Panc1 (cell line): ENCODE results near the gene ZNF431. TPM values are rescaled to one million over a fixed set of nuclear protein-coding genes. Genes with fewer than 3 reads are reported as not detected.

ENCODE experiments used
- ATAC-seq: fragments of 200-7000 bp; cut with Tn5 transposase; 2 replicates; pipeline ENCODE4 v1.9.1; 2020; ENCODE audit warnings: mild to moderate bottlenecking, moderate library complexity
- BruUV-seq: library from RNA; stranded (reverse); fragments of 400-500 nt; replicated peaks from 2 replicates; lab custom pipeline; 2021; lab: Mats Ljungman, UMichigan
- CTCF ChIA-PET: fragments of 300-600 bp; sonication (Branson Sonifier 250); formaldehyde crosslinking; loops from one replicate; lab custom pipeline; 2022; ENCODE audit warnings: antibody characterized with exemption; lab: Charles Lee
- POLR2A ChIA-PET: fragments of 300-600 bp; sonication (Branson Sonifier 250); formaldehyde crosslinking; loops from one replicate; lab custom pipeline; 2022; ENCODE audit warnings: antibody characterized with exemption; lab: Charles Lee
- DNase-seq: peaks from one replicate; pipeline ENCODE4 v3.0.0-alpha.2; 2010; ENCODE audit warnings: low read depth, low spot score
- H3K27ac ChIP-seq: 2 replicates; pipeline ENCODE4 v1.5.1; 2011; ENCODE audit warnings: mild to moderate bottlenecking, low read length, inconsistent platforms
- H3K27me3 ChIP-seq: fragments of 200-500 bp; sonication (Bioruptor generic); 2 replicates; pipeline ENCODE4 v1.6.0; 2014; ENCODE audit warnings: low read length, inconsistent platforms; ENCODE audit not compliant: control insufficient read depth, insufficient read depth
- H3K36me3 ChIP-seq: fragments of 200-500 bp; sonication (Bioruptor generic); 2 replicates; pipeline ENCODE4 v1.5.1; 2014; ENCODE audit warnings: inconsistent platforms, mild to moderate bottlenecking, low read length, moderate library complexity; ENCODE audit not compliant: control insufficient read depth, insufficient read depth
- H3K4me1 ChIP-seq: 2 replicates; pipeline ENCODE4 v1.5.1; 2011; ENCODE audit warnings: inconsistent platforms, mild to moderate bottlenecking, low read length, moderate library complexity; ENCODE audit not compliant: control insufficient read depth, insufficient read depth
- H3K4me3 ChIP-seq, 2 experiments: 2 replicates each; pipeline ENCODE4 v1.5.1; 2011 to 2012; ENCODE audit warnings: low read depth in 2 of 2, low read length in 2 of 2, mild to moderate bottlenecking in 2 of 2, inconsistent platforms in 1 of 2, moderate library complexity in 1 of 2
- H3K9me3 ChIP-seq: fragments of 200-500 bp; sonication (Bioruptor generic); 2 replicates; pipeline ENCODE4 v1.5.1; 2014; ENCODE audit warnings: low read depth, mild to moderate bottlenecking, inconsistent platforms, low read length, moderate library complexity; ENCODE audit not compliant: control insufficient read depth, insufficient read depth
- POLR2AphosphoS5 ChIP-seq: IDR thresholded peaks from 2 replicates; pipeline ENCODE4 v1.6.1; 2012; ENCODE audit warnings: mild to moderate bottlenecking, low read depth, low read length, moderate library complexity
- SIN3A ChIP-seq: IDR thresholded peaks from 2 replicates; pipeline ENCODE4 v1.6.1; 2012; ENCODE audit warnings: low read depth, mild to moderate bottlenecking, low read length, moderate library complexity, borderline replicate concordance; ENCODE audit not compliant: insufficient read depth
- TCF7L2 ChIP-seq: IDR thresholded peaks from 2 replicates; pipeline ENCODE4 v1.6.1; 2011; ENCODE audit warnings: mild to moderate bottlenecking, low read depth, low read length, inconsistent platforms
- in situ Hi-C: cut with HindIII; loops from 2 replicates; pipeline ENCODE4 v1.10.0; 2016; ENCODE audit warnings: low sequenced_read_pairs, low pct_unique_long_range_greater_than_20kb
- intact Hi-C: fragments of 100-400 bp; cut with micrococcal nuclease; formaldehyde crosslinking; loops from one replicate; pipeline ENCODE4 v1.10.0; 2022; ENCODE audit not compliant: unreplicated experiment
- total RNA-seq: library from RNA; stranded (reverse); gene quantifications from one replicate; pipeline ENCODE4 v1.2.1, GENCODE V29; 2021; ENCODE audit not compliant: unreplicated experiment
- TF ChIP-seq, protein P1 (sequence below): fragments of 450-650 bp; IDR thresholded peaks from 2 replicates; pipeline ENCODE4 v1.5.1; 2017; ENCODE audit warnings: mild to moderate bottlenecking
- TF ChIP-seq, protein P2 (sequence below), 2 experiments: IDR thresholded peaks; 2 replicates each; pipeline ENCODE4 v1.6.1; 2011 to 2012; ENCODE audit warnings: low read depth in 2 of 2, control low read depth in 1 of 2, low read length in 1 of 2, mild to moderate bottlenecking in 1 of 2, moderate library complexity in 1 of 2; ENCODE audit not compliant: insufficient read depth in 1 of 2

Gene ZNF431
- total RNA-seq, 1 experiment from 2014 or later = 10.8 TPM

DNA sequence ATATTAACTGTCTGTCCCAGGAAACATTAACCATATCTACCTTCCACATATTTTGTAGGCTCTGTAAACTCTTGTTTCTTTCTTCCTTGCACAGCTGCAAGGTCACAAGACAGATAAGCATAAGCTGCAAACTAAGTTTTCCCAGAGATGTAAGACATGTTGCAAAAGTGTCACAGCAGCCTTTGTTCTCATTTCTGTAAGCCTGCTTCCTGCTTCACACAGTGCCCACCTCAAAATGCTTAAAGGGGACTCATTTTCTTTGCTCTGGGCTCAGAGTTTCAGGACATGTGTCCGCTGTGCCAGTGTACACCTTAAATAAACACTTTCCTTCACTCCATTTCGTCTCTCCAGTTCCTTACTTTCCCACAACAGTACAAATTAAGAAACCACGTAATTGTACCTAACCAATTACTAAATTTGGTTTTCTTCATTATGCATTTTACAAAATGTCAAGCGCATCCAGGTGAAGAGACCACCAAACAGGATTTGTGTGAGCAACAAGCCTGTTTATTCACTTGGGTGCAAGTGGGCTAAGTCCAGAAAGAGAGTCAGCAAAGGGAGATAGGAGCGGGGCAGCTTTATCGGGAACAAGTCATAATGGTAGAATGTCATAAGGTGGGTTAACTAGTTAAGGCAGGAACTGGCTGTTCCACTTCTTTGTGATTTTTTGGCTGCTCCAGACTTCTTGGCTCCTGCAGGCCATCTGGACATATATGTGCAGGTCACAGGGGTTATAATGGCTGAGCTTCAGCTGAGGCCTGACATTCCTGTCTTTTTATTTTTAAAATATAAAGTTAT lies 12.7 kb upstream of the ZNF431 start:
- in situ Hi-C loops (no loop called here), intact Hi-C loops (no loop called here)
- no peak overlapping the region for H3K27ac ChIP-seq
- TF ChIP-seq SIN3A (no peak), POLR2AphosphoS5 (no peak), TCF7L2 (no peak)
- no peaks in the 10 kb centered on the region for H3K4me1 ChIP-seq
- no peaks in the 10 kb centered on the region for H3K27me3 ChIP-seq
- CTCF ChIA-PET = no interaction called here
- H3K36me3 ChIP-seq = no peaks in the 10 kb centered on the region
- ATAC-seq = no peak
- no peak for DNase-seq
- BruUV-seq = no TSS peak
- POLR2A ChIA-PET = no interaction called here
- no peaks in the 10 kb centered on the region for H3K9me3 ChIP-seq
- no peak overlapping the region for H3K4me3 ChIP-seq

DNA sequence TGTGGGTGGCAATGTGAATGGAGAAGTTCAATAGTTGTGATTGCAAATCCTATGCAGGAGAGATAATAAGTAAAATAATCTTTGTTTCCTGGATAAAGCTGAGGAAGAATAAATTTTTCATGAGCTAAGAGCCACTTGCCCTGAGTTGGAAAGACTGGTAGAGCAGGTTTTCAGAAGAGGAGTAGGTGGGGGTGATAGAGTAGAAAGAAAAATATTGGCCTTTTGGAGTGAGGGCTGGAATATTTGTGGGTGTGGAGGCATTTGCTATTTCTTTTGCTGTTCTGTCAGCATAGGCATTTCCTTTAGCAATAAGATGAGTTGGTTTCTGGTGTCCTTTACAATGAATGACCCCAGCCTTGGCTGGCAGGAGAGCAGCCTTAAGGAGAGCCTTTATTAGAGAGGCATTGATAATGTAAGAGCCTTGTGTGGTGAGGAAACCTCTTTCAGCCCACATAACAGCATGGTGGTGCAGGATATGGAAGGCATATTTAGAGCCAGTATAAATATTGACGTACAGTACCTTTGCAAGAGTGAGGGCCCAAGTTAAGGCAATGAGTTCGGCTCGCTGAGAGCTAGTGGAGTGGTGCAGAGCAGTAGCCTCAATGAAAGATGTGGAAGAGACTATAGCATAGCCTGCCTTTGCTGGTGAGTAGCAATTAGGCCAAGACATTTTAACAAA lies 11.6 kb upstream of the ZNF431 start:
- no peak for ATAC-seq
- H3K27ac ChIP-seq = no peak overlapping the region
- no peaks in the 10 kb centered on the region for H3K36me3 ChIP-seq
- CTCF ChIA-PET = no interaction called here
- no TSS peak for BruUV-seq
- H3K4me1 ChIP-seq = no peaks in the 10 kb centered on the region
- no peaks in the 10 kb centered on the region for H3K27me3 ChIP-seq
- no peak overlapping the region for H3K4me3 ChIP-seq
- TF ChIP-seq SIN3A (no peak), POLR2AphosphoS5 (no peak), TCF7L2 (no peak)
- TF ChIP-seq, protein P1, sequence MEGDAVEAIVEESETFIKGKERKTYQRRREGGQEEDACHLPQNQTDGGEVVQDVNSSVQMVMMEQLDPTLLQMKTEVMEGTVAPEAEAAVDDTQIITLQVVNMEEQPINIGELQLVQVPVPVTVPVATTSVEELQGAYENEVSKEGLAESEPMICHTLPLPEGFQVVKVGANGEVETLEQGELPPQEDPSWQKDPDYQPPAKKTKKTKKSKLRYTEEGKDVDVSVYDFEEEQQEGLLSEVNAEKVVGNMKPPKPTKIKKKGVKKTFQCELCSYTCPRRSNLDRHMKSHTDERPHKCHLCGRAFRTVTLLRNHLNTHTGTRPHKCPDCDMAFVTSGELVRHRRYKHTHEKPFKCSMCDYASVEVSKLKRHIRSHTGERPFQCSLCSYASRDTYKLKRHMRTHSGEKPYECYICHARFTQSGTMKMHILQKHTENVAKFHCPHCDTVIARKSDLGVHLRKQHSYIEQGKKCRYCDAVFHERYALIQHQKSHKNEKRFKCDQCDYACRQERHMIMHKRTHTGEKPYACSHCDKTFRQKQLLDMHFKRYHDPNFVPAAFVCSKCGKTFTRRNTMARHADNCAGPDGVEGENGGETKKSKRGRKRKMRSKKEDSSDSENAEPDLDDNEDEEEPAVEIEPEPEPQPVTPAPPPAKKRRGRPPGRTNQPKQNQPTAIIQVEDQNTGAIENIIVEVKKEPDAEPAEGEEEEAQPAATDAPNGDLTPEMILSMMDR = no peak
- TF ChIP-seq, protein P2, sequence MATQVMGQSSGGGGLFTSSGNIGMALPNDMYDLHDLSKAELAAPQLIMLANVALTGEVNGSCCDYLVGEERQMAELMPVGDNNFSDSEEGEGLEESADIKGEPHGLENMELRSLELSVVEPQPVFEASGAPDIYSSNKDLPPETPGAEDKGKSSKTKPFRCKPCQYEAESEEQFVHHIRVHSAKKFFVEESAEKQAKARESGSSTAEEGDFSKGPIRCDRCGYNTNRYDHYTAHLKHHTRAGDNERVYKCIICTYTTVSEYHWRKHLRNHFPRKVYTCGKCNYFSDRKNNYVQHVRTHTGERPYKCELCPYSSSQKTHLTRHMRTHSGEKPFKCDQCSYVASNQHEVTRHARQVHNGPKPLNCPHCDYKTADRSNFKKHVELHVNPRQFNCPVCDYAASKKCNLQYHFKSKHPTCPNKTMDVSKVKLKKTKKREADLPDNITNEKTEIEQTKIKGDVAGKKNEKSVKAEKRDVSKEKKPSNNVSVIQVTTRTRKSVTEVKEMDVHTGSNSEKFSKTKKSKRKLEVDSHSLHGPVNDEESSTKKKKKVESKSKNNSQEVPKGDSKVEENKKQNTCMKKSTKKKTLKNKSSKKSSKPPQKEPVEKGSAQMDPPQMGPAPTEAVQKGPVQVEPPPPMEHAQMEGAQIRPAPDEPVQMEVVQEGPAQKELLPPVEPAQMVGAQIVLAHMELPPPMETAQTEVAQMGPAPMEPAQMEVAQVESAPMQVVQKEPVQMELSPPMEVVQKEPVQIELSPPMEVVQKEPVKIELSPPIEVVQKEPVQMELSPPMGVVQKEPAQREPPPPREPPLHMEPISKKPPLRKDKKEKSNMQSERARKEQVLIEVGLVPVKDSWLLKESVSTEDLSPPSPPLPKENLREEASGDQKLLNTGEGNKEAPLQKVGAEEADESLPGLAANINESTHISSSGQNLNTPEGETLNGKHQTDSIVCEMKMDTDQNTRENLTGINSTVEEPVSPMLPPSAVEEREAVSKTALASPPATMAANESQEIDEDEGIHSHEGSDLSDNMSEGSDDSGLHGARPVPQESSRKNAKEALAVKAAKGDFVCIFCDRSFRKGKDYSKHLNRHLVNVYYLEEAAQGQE (IDR thresholded peaks at IDR 0.05; ENCODE audit: insufficient read depth in 1 of 2, low read depth in 2 of 2, low read length in 1 of 2) = no peak
- no peaks in the 10 kb centered on the region for H3K9me3 ChIP-seq
- intact Hi-C loops = no loop called here
- POLR2A ChIA-PET = no interaction called here
- in situ Hi-C loops = no loop called here
- no peak for DNase-seq
